Progenitor cell of endocrine pancreas (in vitro differentiated cells): ENCODE measurements around the gene ADAMTS18. TPM values are rescaled to one million over a fixed set of nuclear protein-coding genes. Genes with fewer than 3 reads are reported as not detected.
A peak's percentile ranks its signal among the peaks of the same experiment; 100 is the strongest.

Experiments used
- DNase-seq: peaks from one replicate; pipeline ENCODE4 v3.0.0; 2021; ENCODE audit warnings: low spot score; ENCODE audit not compliant: unreplicated experiment
- H3K27ac Mint-ChIP-seq: 2 replicates; pipeline ENCODE4 v1.8.0; 2021; ENCODE audit warnings: mild to moderate bottlenecking, moderate library complexity, mixed read lengths
- H3K27me3 Mint-ChIP-seq: 2 replicates; pipeline ENCODE4 v1.8.0; 2021; ENCODE audit warnings: mixed read lengths
- H3K36me3 Mint-ChIP-seq: 2 replicates; pipeline ENCODE4 v1.8.0; 2022; ENCODE audit warnings: mixed read lengths; ENCODE audit not compliant: insufficient read depth
- H3K4me1 Mint-ChIP-seq: 2 replicates; pipeline ENCODE4 v1.8.0; 2021; ENCODE audit warnings: low read depth, mixed read lengths
- H3K4me3 Mint-ChIP-seq: 2 replicates; pipeline ENCODE4 v1.8.0; 2021; ENCODE audit warnings: low read depth, mild to moderate bottlenecking, moderate library complexity, mixed read lengths
- H3K9me3 Mint-ChIP-seq: 2 replicates; pipeline ENCODE4 v1.8.0; 2021; ENCODE audit warnings: low read depth, mixed read lengths
- total RNA-seq: library from RNA; stranded (reverse); gene quantifications from 2 replicates; pipeline ENCODE4 v1.2.1, GENCODE V29; 2021
- TF ChIP-seq, protein P1 (sequence below): fragments of 200-600 bp; sonication (generic); IDR thresholded peaks from one replicate; pipeline ENCODE4 v1.5.0; 2021; ENCODE audit warnings: antibody characterized with exemption, mild to moderate bottlenecking; ENCODE audit not compliant: unreplicated experiment

Gene ADAMTS18
- total RNA-seq, 1 donor from 2014 or later = 5.8 TPM

DNA sequence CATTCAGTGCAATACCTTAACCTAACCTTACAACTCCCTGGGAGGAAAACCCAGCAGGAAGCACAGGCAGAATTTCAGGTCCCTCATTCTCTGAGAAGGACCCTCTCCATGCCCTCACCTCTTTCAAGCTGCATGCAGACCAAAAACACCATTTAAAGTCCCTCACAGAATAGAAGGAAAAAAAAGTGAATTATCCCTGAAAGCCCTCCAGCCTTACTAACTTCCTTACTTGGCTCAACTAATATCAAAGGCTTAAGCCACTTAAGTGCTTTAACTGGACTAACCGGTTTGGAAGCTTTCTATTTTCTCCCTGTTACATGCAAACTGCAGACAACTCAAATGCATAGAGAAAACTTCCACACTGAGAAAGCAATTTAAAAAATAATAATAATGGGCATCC, 60.5 kb downstream of the ADAMTS18 start:
- H3K4me1 Mint-ChIP-seq = peaks cover 30% of the 10 kb centered on the region
- H3K27me3 Mint-ChIP-seq = peaks cover 13% of the 10 kb centered on the region
- H3K9me3 Mint-ChIP-seq = peaks cover 5% of the 10 kb centered on the region
- H3K4me3 Mint-ChIP-seq = peak overlapping the region; percentile 43
- DNase-seq = no peak
- TF ChIP-seq, protein P1, sequence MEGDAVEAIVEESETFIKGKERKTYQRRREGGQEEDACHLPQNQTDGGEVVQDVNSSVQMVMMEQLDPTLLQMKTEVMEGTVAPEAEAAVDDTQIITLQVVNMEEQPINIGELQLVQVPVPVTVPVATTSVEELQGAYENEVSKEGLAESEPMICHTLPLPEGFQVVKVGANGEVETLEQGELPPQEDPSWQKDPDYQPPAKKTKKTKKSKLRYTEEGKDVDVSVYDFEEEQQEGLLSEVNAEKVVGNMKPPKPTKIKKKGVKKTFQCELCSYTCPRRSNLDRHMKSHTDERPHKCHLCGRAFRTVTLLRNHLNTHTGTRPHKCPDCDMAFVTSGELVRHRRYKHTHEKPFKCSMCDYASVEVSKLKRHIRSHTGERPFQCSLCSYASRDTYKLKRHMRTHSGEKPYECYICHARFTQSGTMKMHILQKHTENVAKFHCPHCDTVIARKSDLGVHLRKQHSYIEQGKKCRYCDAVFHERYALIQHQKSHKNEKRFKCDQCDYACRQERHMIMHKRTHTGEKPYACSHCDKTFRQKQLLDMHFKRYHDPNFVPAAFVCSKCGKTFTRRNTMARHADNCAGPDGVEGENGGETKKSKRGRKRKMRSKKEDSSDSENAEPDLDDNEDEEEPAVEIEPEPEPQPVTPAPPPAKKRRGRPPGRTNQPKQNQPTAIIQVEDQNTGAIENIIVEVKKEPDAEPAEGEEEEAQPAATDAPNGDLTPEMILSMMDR = no peak
- H3K36me3 Mint-ChIP-seq = no peaks in the 10 kb centered on the region
- H3K27ac Mint-ChIP-seq = peak overlapping the region; percentile 75

DNA sequence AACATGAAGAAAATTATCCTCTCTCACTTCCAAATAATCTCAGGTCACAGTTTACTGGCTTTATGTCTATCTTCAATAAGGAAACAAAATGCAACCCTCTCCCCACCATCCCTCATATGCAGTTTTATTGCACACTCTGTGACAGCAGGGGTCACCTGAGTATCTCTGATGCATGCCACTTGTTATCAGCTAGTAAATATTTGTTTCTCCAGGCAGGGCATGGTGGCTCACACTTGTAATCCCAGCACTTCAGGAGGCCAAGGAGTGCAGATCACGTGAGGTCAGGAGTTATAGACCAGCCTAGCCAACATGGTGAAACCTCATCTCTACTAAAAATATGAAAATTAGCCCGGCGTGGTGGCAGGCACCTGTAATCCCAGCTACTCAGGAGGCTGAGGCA, 61.1 kb downstream of the ADAMTS18 start:
- no peak overlapping the region for H3K4me3 Mint-ChIP-seq
- peaks cover 15% of the 10 kb centered on the region for H3K27me3 Mint-ChIP-seq
- H3K9me3 Mint-ChIP-seq = peaks cover 5% of the 10 kb centered on the region
- H3K36me3 Mint-ChIP-seq = no peaks in the 10 kb centered on the region
- no peak for DNase-seq
- TF ChIP-seq, protein P1 = no peak
- peaks cover 30% of the 10 kb centered on the region for H3K4me1 Mint-ChIP-seq
- peak overlapping the region; percentile 75 for H3K27ac Mint-ChIP-seq

DNA sequence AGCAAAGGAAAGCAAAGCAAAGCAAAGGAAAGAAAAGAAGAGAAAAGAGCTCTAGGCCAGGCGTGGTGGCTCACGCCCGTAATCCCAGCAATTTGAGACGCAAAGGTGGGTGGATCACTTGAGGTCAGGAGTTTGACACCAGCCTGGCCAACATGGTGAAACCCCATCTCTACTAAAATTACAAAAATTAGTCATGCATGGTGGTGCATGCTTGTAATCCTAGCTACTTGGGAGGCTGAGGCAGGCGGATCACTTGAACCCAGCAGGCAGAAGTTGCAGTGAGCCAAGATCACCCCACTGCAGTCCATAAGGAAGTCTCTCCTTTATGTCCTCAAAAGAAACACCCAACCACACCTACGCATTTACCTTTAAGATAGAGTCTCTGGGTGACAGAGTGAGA, 70.1 kb downstream of the ADAMTS18 start:
- Mint-ChIP-seq H3K27ac (no peak overlapping the region), H3K4me3 (no peak overlapping the region), H3K27me3 (peaks cover 11% of the 10 kb centered on the region), H3K4me1 (peaks cover 6% of the 10 kb centered on the region), H3K36me3 (peaks cover 5% of the 10 kb centered on the region), H3K9me3 (peaks cover 5% of the 10 kb centered on the region)
- DNase-seq = no peak
- TF ChIP-seq, protein P1 = no peak

DNA sequence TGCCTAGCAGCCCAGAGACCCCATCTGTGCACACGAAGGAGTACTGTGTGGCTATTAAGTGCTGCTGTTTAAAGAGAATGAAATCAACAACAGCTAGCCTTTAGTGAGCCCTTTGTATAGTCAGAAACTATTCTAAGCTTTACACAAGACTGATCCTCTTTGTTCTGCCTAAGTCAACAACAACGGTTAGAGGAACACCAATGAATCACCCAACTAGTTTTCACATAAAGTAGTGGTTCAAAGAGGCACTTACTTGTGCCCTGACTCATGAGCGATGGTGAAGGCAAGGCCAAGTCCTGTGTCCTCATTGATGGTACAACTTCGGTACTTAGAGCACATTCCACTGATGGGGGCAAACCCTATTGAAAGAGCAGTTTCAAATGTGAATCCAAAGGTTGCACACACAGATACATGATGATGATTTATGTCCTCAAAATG, 75.8 kb downstream of the ADAMTS18 start:
- TF ChIP-seq, protein P1 = no peak
- peak overlapping the region; percentile 92 for H3K27ac Mint-ChIP-seq
- H3K36me3 Mint-ChIP-seq = no peaks in the 10 kb centered on the region
- H3K4me3 Mint-ChIP-seq = no peak overlapping the region
- DNase-seq = no peak
- H3K27me3 Mint-ChIP-seq = peaks cover 12% of the 10 kb centered on the region
- peaks cover 37% of the 10 kb centered on the region for H3K4me1 Mint-ChIP-seq
- peaks cover under 1% of the 10 kb centered on the region for H3K9me3 Mint-ChIP-seq

DNA sequence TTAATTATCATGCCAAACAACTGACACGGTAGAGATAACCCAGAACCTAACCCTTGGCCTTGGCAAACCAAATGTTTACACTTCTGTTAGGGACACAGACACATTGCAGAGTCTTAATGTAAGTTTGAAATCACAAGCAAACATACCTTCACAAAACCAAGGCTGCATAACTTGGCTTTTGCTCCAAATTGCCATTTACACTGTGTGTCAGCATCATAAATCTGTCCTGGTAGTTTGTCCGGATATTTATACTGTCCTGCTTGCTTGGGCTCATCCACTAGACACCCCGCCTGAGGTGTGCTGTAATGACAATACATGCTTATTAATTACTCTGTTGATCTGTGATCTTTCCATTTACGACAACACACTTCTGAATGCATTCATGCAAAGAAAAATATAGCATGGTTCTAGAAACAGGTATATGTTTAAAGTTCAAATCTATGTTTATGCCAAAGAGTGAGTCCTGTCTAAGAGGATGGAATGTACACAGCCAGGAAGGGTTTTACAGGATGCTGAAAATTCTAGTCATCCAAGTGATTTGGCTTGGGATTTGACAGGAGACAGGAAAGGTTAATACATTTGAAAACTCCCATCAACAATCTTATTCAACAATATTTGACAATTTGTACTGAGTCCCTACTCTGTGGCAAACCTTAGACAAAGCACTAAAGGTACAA, 81.1 kb downstream of the ADAMTS18 start:
- no peaks in the 10 kb centered on the region for H3K9me3 Mint-ChIP-seq
- TF ChIP-seq, protein P1 = no peak
- peaks cover 56% of the 10 kb centered on the region for H3K4me1 Mint-ChIP-seq

More for the DNA sequence above, 81.1 kb downstream of the ADAMTS18 start:
- H3K27ac Mint-ChIP-seq = no peak overlapping the region
- H3K27me3 Mint-ChIP-seq = peaks cover 28% of the 10 kb centered on the region
- no peak for DNase-seq
- H3K36me3 Mint-ChIP-seq = no peaks in the 10 kb centered on the region
- no peak overlapping the region for H3K4me3 Mint-ChIP-seq
